Stimulated activated naive B cell treated with anti-CD40 and anti-IgM and Interleukin-4, amounts not matched to agents 10 μg/mL and 1 μg/mL and 100 μg/mL, for 72 hours (primary cell): ENCODE data around the gene GYPE.
"Not testable (repeated sequence)": the region's sequence is repeated elsewhere in the genome, so short reads cannot be mapped to it uniquely, and the experiment has no call there.

Source experiments
- ATAC-seq, 2 donors: fragments of 150-1000 bp; cut with Tn5 transposase; replicated peaks; 2 replicates each; pipeline ENCODE4 v1.10.0; 2021; ENCODE audit warnings: moderate library complexity in 1 of 2
- DNase-seq: peaks from one replicate; pipeline ENCODE4 v3.0.0; 2021
- H3K27ac Mint-ChIP-seq: one replicate; pipeline ENCODE4 v1.8.0; 2022; ENCODE audit warnings: mild to moderate bottlenecking, mixed read lengths
- H3K27me3 Mint-ChIP-seq, 2 donors: one replicate each; pipeline ENCODE4 v1.8.0; 2022; ENCODE audit warnings: mixed read lengths in 2 of 2
- H3K36me3 Mint-ChIP-seq, 2 donors: one replicate each; pipeline ENCODE4 v1.8.0; 2022; ENCODE audit warnings: mixed read lengths in 2 of 2, mild to moderate bottlenecking in 1 of 2
- H3K4me1 Mint-ChIP-seq, 2 donors: one replicate each; pipeline ENCODE4 v1.8.0; 2022; ENCODE audit warnings: mixed read lengths in 2 of 2, mild to moderate bottlenecking in 1 of 2
- H3K4me3 Mint-ChIP-seq, 2 donors: one replicate each; pipeline ENCODE4 v1.8.0; 2022; ENCODE audit warnings: mild to moderate bottlenecking in 2 of 2, mixed read lengths in 2 of 2, moderate library complexity in 1 of 2
- H3K9me3 Mint-ChIP-seq, 2 donors: one replicate each; pipeline ENCODE4 v1.8.0; 2022; ENCODE audit warnings: mixed read lengths in 2 of 2, mild to moderate bottlenecking in 1 of 2

GYPE gene

GRCh38 chr4:143890323-143890722 is 15.0 kb downstream of the GYPE start:
- H3K9me3 Mint-ChIP-seq, H3K27me3 Mint-ChIP-seq, DNase-seq, H3K4me1 Mint-ChIP-seq, H3K36me3 Mint-ChIP-seq, H3K27ac Mint-ChIP-seq, H3K4me3 Mint-ChIP-seq: not testable (repeated sequence)
- peak; percentile 75 to 81 for ATAC-seq

GRCh38 chr4:143888189-143888588 is 17.2 kb downstream of the GYPE start:
- H3K27me3 Mint-ChIP-seq, H3K4me1 Mint-ChIP-seq, H3K27ac Mint-ChIP-seq, ATAC-seq, H3K4me3 Mint-ChIP-seq, DNase-seq, H3K36me3 Mint-ChIP-seq, H3K9me3 Mint-ChIP-seq: not testable (repeated sequence)

GRCh38 chr4:143884965-143885364 is 20.4 kb downstream of the GYPE start:
- not testable (repeated sequence) for H3K27ac Mint-ChIP-seq, H3K36me3 Mint-ChIP-seq, DNase-seq, ATAC-seq, H3K9me3 Mint-ChIP-seq, H3K4me3 Mint-ChIP-seq, H3K4me1 Mint-ChIP-seq, H3K27me3 Mint-ChIP-seq

DNA sequence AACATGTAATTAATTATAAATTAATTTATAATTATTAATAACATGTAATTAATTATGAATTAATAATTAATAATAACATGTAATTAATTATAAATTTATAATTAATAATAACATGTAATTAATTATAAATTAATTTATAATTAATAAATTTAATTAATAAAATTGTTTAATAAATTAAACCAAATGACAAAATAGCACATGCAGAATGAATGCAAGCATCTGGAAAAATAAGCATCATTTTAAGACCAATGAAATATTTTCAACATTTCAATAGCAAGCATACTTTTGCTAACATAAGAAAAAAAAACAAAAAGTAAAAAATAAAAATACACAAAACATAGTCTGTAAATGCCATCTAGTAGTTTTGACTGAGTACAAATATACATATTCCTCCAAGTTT is 21.8 kb downstream of the GYPE start:
- Mint-ChIP-seq H3K4me1 (no peaks in the 10 kb centered on the region), H3K4me3 (no peak overlapping the region), H3K9me3 (no peaks in the 10 kb centered on the region), H3K36me3 (no peaks in the 10 kb centered on the region), H3K27me3 (no peaks in the 10 kb centered on the region), H3K27ac (no peak overlapping the region)
- ATAC-seq (no peak), DNase-seq (no peak)

GRCh38 chr4:143882892-143883291 is 22.5 kb downstream of the GYPE start:
- ATAC-seq, result no peak
- no peak overlapping the region for H3K27ac Mint-ChIP-seq
- no peaks in the 10 kb centered on the region for H3K9me3 Mint-ChIP-seq
- H3K36me3 Mint-ChIP-seq, result no peaks in the 10 kb centered on the region
- no peak overlapping the region for H3K4me3 Mint-ChIP-seq
- no peak for DNase-seq
- H3K4me1 Mint-ChIP-seq, result no peaks in the 10 kb centered on the region
- no peaks in the 10 kb centered on the region for H3K27me3 Mint-ChIP-seq

DNA sequence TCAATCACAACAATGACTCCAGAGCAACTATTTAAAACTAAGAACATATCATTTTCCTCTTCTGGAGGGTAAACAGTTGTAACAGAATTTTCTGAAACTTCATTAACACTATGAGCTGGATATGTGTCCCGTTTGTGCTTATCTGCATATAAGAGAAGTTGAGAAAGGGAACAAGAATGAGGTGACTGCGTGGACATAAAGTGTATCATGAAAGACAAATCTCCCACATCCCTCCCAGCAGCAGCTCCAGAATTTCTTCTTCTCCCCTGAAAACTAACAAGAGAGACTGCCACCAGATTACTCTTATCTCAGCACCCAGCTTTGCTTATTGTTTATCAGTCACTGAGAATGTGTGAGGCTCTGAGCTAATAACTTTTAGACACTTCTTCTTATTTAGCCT is 25.8 kb downstream of the GYPE start:
- not testable (repeated sequence) for H3K4me1 Mint-ChIP-seq, ATAC-seq, H3K4me3 Mint-ChIP-seq, H3K27ac Mint-ChIP-seq, DNase-seq, H3K27me3 Mint-ChIP-seq, H3K9me3 Mint-ChIP-seq, H3K36me3 Mint-ChIP-seq

DNA sequence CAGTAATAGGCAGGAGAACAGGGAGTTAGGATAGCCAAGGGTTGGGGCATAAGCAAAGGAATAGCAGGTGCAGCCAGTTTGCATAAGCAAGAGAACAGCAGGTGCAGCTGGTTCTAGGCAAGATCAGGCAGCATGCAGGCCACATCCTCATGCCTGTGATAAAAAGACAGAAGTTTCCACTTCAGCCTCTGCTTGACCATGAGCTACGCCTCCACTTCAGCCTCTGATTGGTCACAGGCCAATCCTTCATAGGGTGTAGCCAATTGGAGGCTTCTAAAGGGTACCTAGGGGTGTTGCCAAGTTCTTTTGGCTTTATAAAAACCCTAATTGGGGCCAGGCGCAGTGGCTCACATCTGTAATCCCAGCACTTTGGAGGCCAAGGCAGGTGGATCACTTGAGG is 30.0 kb downstream of the GYPE start:
- peak in 1 of 2 donors; percentile 21 for ATAC-seq
- not testable (repeated sequence) for DNase-seq, H3K27ac Mint-ChIP-seq, H3K9me3 Mint-ChIP-seq, H3K4me3 Mint-ChIP-seq, H3K27me3 Mint-ChIP-seq
- peaks cover 4 to 12% of the 10 kb centered on the region in 2 donors for H3K36me3 Mint-ChIP-seq
- peaks cover 16 to 30% of the 10 kb centered on the region in 2 donors for H3K4me1 Mint-ChIP-seq

DNA sequence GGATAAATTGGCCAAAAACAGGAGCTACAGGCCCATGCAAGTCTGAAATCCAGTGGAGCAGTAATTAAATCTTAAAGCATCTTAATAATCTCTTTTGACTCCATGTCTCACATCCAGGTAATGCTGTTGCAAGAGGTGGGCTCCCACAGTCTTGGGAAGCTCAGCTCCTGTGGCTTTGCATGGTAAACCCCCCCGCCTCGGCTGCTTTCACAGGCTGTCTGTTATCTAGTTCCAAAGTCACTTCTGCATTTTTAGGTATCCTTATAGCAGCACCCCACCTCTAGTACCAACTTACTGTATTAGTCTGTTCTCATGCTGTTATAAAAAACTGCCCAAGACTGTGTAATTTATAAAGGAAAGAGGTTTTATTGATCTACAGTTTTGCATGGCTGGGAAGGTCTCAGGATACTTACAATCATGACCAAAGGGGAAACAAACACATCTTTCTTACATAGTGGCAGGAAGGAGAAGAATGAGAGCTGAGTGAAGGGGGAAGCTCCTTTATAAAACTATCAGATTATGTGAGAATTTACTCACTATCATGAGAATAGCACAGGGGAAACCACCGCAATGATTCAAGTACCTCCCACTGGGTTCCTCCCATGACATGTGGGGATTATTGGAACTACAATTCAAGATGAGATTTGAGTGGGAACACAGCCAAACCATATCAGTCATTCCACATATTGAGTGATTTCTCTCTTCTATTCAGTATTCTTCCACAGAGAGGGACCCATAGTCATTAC is 34.7 kb downstream of the GYPE start:
- Mint-ChIP-seq H3K27ac (peak overlapping the region; percentile 47), H3K9me3 (peaks cover 10 to 15% of the 10 kb centered on the region in 2 donors), H3K36me3 (peaks cover 16 to 22% of the 10 kb centered on the region in 2 donors), H3K4me1 (peaks cover 19 to 41% of the 10 kb centered on the region in 2 donors)
- H3K27me3 Mint-ChIP-seq, DNase-seq, H3K4me3 Mint-ChIP-seq: not testable (repeated sequence)
- peak; percentile 52 to 64 for ATAC-seq

DNA sequence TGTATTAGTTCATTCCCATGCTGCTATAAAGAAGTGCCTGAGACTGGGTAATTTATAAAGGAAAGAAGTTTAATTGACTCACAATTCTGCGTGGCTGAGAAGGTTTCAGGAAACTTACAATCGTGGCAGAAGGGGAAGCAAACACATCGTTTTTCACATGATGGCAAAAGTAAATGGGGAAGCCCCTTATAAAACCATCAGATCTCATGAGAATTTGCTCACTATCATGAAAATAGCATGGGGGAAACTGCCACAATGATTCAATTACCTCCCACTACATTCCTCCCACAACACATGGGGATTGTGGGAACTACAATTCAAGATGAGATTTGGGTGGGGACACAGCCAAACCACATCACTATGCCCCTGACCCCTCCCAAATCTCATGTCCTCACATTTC is 35.4 kb downstream of the GYPE start:
- not testable (repeated sequence) for H3K27me3 Mint-ChIP-seq, H3K27ac Mint-ChIP-seq, DNase-seq, H3K4me3 Mint-ChIP-seq
- Mint-ChIP-seq H3K4me1 (peaks cover 19 to 40% of the 10 kb centered on the region in 2 donors), H3K36me3 (peaks cover 18 to 25% of the 10 kb centered on the region in 2 donors), H3K9me3 (peaks cover 10 to 15% of the 10 kb centered on the region in 2 donors)
- peak; percentile 71 to 82 for ATAC-seq

DNA sequence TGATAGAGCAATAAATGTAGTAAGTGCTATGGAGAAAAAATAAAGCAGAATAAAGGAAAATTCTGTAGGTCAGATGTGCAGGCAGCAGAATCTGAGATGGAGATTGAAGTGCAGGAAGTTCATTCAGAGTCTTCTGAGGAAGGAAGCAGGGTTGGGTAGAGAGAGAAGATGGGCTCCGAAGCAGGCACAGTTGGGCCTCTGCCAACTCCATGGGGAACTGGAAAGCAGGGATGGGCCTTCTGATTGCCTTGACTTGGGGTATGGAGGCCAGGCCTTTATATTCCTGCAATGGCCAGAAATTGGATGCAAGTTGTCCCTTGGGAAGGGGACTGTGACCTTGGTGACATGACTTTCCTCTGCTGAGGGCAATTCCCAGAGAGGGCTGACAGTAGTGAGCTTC is 42.6 kb downstream of the GYPE start:
- not testable (repeated sequence) for H3K4me3 Mint-ChIP-seq, ATAC-seq, H3K27me3 Mint-ChIP-seq, DNase-seq, H3K9me3 Mint-ChIP-seq, H3K4me1 Mint-ChIP-seq
- H3K27ac Mint-ChIP-seq, result peak overlapping the region; percentile 42
- peaks cover 12 to 15% of the 10 kb centered on the region in 2 donors for H3K36me3 Mint-ChIP-seq

GRCh38 chr4:143858456-143858855 is 46.9 kb downstream of the GYPE start:
- DNase-seq (no peak), ATAC-seq (no peak)
- Mint-ChIP-seq H3K27ac (no peak overlapping the region), H3K36me3 (no peaks in the 10 kb centered on the region), H3K4me3 (no peak overlapping the region), H3K9me3 (no peaks in the 10 kb centered on the region), H3K4me1 (peaks cover 11 to 14% of the 10 kb centered on the region in 2 donors), H3K27me3 (no peaks in the 10 kb centered on the region)

DNA sequence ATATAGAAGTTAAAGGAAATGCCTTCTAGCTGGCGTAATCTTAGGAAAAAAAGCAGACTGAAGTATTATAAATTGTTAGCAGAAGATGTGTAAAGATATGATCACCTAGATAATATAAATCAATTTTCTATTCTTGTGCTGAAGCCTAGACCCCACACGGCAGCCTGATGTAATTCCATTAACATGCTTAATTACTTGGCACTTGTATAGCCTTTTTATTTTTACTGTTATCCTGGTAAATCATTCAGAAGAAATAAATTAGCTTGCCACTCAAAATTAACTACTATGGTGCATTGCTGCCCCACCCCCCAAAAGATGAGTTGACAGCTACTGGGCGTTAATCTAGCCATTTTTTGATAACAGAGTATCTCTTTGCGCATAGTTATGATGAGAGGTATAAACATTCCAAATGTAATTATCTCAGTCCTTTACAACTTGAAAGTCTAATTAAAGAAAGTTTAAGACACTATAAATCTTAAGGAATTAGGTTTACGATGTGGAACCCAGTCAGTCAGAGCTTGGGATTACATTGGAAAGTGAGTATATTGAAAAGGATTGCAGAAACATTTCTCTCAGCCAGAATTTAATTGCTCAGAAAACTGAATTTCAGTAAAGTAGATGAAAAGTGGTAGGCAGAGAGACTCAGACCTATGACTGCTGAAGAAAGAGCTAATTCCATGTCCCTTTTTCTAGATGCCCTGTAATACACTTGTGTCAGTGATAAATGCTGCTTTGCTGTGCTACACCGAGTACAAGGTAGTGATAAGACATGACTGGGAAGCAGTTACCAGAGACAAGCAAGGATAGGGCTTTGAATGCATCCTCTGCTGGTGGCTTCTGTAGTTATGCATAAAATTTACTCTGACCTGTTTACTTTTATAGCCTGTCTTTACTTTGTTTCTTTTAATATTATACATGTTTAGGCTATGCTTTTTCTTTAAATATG is 47.7 kb downstream of the GYPE start:
- peaks cover 7 to 11% of the 10 kb centered on the region in 2 donors for H3K4me1 Mint-ChIP-seq
- not testable (repeated sequence) for H3K4me3 Mint-ChIP-seq, H3K27me3 Mint-ChIP-seq, H3K36me3 Mint-ChIP-seq, H3K9me3 Mint-ChIP-seq, ATAC-seq, DNase-seq, H3K27ac Mint-ChIP-seq

DNA sequence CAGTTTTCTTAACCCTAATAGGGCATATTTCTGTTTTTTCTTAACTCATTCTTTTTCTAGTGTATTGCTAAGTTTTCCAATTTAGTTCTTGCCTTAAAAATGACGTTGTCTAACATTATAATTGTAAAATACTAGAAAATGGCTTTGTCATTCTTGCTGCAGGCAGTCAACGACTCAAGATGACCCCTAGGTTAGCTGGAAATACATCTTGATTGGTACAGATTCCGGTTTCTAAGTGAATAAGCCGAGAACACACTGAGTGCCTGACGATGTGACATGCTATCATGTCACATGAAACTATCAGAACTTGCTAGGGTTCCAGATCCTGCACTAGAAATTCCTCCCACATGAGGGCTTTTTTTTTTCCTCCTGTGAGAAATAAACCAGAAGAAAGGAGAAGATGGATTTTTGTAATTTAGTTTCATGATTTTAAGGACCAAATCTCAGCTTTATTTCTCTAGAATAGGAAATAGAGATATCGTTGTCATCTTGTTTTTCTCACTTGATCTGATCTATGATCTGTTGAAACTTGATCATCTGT is 49.3 kb downstream of the GYPE start:
- not testable (repeated sequence) for H3K36me3 Mint-ChIP-seq, H3K27me3 Mint-ChIP-seq, H3K4me1 Mint-ChIP-seq, H3K4me3 Mint-ChIP-seq, DNase-seq, H3K27ac Mint-ChIP-seq, ATAC-seq, H3K9me3 Mint-ChIP-seq

DNA sequence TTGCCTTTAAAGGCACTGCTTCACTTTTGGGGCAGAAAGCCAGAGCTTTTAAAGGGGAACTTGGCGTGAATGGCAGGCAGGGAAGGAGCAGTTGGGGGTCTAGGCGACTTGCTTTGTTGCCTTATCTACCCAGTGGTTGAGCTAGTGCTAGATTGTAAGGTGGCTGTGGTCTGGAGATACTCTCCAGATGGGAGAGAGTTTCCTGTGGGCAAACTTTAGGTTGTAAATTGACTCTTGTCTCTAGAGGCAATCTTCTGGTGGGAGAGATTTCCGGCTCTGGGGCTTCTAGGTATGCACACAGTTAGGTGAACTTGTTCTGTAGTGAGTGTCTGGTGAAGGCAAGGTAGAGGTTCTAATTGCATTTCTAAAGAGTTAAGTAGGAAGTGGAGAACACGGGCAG is 50.7 kb downstream of the GYPE start:
- not testable (repeated sequence) for H3K27ac Mint-ChIP-seq, DNase-seq, H3K4me1 Mint-ChIP-seq, H3K9me3 Mint-ChIP-seq, H3K27me3 Mint-ChIP-seq, H3K36me3 Mint-ChIP-seq, H3K4me3 Mint-ChIP-seq
- peak in 1 of 2 donors; percentile 10 for ATAC-seq
